Measurements from ENCODE around the gene CLCA2.

CLCA2 gene

GRCh38 chr1:86423873-86424272, at the start of gene CLCA2:
Gene CLCA2 (plus strand): TSS chr1:86424171. CDS start chr1:86424248, 77 bp downstream.
- no peak for DNase-seq

GRCh38 chr1:86375688-86376087, 48.3 kb upstream of the CLCA2 start:
- DNase-seq, result no peak

GRCh38 chr1:86377341-86377740, 46.6 kb upstream of the CLCA2 start:
- no peak for DNase-seq

GRCh38 chr1:86378813-86379212, 45.2 kb upstream of the CLCA2 start:
- no peak for DNase-seq

GRCh38 chr1:86380257-86380861, 43.6 kb upstream of the CLCA2 start:
- peak; percentile 57 for DNase-seq

- no peak for DNase-seq
These were observed 42.7 kb upstream of the CLCA2 start for GRCh38 chr1:86381223-86381622.

GRCh38 chr1:86382878-86383277, 41.1 kb upstream of the CLCA2 start:
- no peak for DNase-seq

GRCh38 chr1:86387916-86388627, 35.9 kb upstream of the CLCA2 start:
- DNase-seq, result no peak

GRCh38 chr1:86388777-86389176, 35.2 kb upstream of the CLCA2 start:
- DNase-seq, result no peak

- DNase-seq, result no peak
These were observed 34.7 kb upstream of the CLCA2 start for GRCh38 chr1:86389307-86389706.

GRCh38 chr1:86394416-86394815, 29.6 kb upstream of the CLCA2 start:
- no peak for DNase-seq

- DNase-seq, result peak; percentile 52
These were observed 28.0 kb upstream of the CLCA2 start, which contains the start of gene ODF2L for GRCh38 chr1:86395751-86396497. Gene ODF2L (minus strand): TSS chr1:86396323. CDS start chr1:86387027, 9,296 bp downstream.

GRCh38 chr1:86396498-86396890, 27.5 kb upstream of the CLCA2 start:
- no peak for DNase-seq

- no peak for DNase-seq
These were observed 14.5 kb upstream of the CLCA2 start for GRCh38 chr1:86409416-86410021.

GRCh38 chr1:86410879-86411278, 13.1 kb upstream of the CLCA2 start:
- DNase-seq, result no peak

GRCh38 chr1:86416343-86416742, 7.6 kb upstream of the CLCA2 start:
- DNase-seq, result no peak

GRCh38 chr1:86419277-86419903, 4.6 kb upstream of the CLCA2 start:
- DNase-seq, result no peak

- no peak for DNase-seq
These were observed 2.2 kb upstream of the CLCA2 start for GRCh38 chr1:86421601-86422280.

GRCh38 chr1:86423473-86423872, 498 bp upstream of the CLCA2 start:
- DNase-seq, result no peak

- DNase-seq, result no peak
These were observed 5.3 kb downstream of the CLCA2 start for GRCh38 chr1:86429122-86429725.

GRCh38 chr1:86429835-86430234, 5.9 kb downstream of the CLCA2 start:
- DNase-seq, result no peak

- no peak for DNase-seq
These were observed 6.4 kb downstream of the CLCA2 start for GRCh38 chr1:86430376-86430775.
